ENCODE data around the gene TRAPPC11. TPM values are rescaled to one million over a fixed set of nuclear protein-coding genes. Genes with fewer than 3 reads are reported as not detected.

Gene TRAPPC11
- total and polyA plus RNA-seq, 2 experiments from 2014 or later, result 15.0 to 42.7 TPM

GRCh38 chr4:183657564-183657963, 1.5 kb upstream of the TRAPPC11 start (continued):
- TF ChIP-seq CTCF (conservative IDR thresholded peaks at IDR 0.05; ENCODE audit: low read depth in 2 of 2) (no peak), POLR2AphosphoS5 (IDR thresholded peaks at IDR 0.05; ENCODE audit: low read depth) (no peak), EZH2phosphoT487 (IDR thresholded peaks at IDR 0.05; ENCODE audit: unreplicated experiment) (no peak)

GRCh38 chr4:183658362-183659028, 598 bp upstream of the TRAPPC11 start:
- no peaks in the 10 kb centered on the region for H3K9me2 ChIP-seq (ENCODE audit: insufficient read depth)
- peak overlapping the region; percentile 82 for H2AFZ ChIP-seq
- H3K4me2 ChIP-seq, result peak overlapping the region; percentile 92
- H3K4me3 Mint-ChIP-seq, result peak overlapping the region; percentile 79
- H3K9me3 Mint-ChIP-seq, result no peaks in the 10 kb centered on the region; the same call in 2 of the 3 replicates
- peaks cover 45% of the 10 kb centered on the region for H3K79me2 ChIP-seq (replicated peaks; ENCODE audit: insufficient read depth)
- no peaks in the 10 kb centered on the region for H3K27me3 Mint-ChIP-seq (ENCODE audit: insufficient read depth, low read depth, poor library complexity)
- H3F3A ChIP-seq (replicated peaks; ENCODE audit: low read depth), result no peaks in the 10 kb centered on the region
- H3K4me1 Mint-ChIP-seq, result peaks cover 12% of the 10 kb centered on the region
- no peak overlapping the region for H3K27ac ChIP-seq (ENCODE audit: low read depth)
- peaks cover 10% of the 10 kb centered on the region; the same call in 2 of the 3 replicates for H3K36me3 Mint-ChIP-seq (ENCODE audit: low read depth)
- peak overlapping the region; percentile 81 for H3K27ac Mint-ChIP-seq
- no peaks in the 10 kb centered on the region for H3K27me3 ChIP-seq (ENCODE audit: insufficient read depth)
- H3K4me1 ChIP-seq (ENCODE audit: insufficient read depth), result peaks cover 8% of the 10 kb centered on the region
- no peaks in the 10 kb centered on the region; the same call in 1 of the 2 replicates for H4K20me1 ChIP-seq (replicated peaks; ENCODE audit: insufficient read depth)
- peak; percentile 68 for ATAC-seq
- peaks cover 4% of the 10 kb centered on the region; the same call in 1 of the 2 replicates for H3K36me3 ChIP-seq (ENCODE audit: insufficient read depth)
- DNase-seq (ENCODE audit: low spot score), result peak; percentile 42
- H3K4me3 ChIP-seq, result peak overlapping the region; percentile 84
- TF ChIP-seq STAT1 (IDR thresholded peaks at IDR 0.05; ENCODE audit: unreplicated experiment), result no peak
- TF ChIP-seq POLR2AphosphoS5 (IDR thresholded peaks at IDR 0.05; ENCODE audit: low read depth), result no peak
- no peak for TF ChIP-seq ZNF331 (CRISPR knock-in tag; IDR thresholded peaks at IDR 0.05; ENCODE audit: low read depth)
- TF ChIP-seq ZNF114 (CRISPR knock-in tag; IDR thresholded peaks at IDR 0.05), result no peak
- no peak for TF ChIP-seq ZNF462 (CRISPR knock-in tag; IDR thresholded peaks at IDR 0.05)
- no peak for TF ChIP-seq CREB1 (CRISPR knock-in tag; IDR thresholded peaks at IDR 0.05; ENCODE audit: low read depth)
- TF ChIP-seq EZH2 (IDR thresholded peaks at IDR 0.05; ENCODE audit: low read depth, unreplicated experiment), result no peak
- no peak for TF ChIP-seq EZH2phosphoT487 (IDR thresholded peaks at IDR 0.05; ENCODE audit: unreplicated experiment)
- no peak for TF ChIP-seq JUNB (IDR thresholded peaks at IDR 0.05; ENCODE audit: unreplicated experiment)
- TF ChIP-seq ETS1 (IDR thresholded peaks at IDR 0.05), result no peak
- no peak for TF ChIP-seq CTCF (conservative IDR thresholded peaks at IDR 0.05; ENCODE audit: low read depth in 2 of 2)

Data from GM23338 (cell line).